ENCODE results near the gene SLC22A23.

Gene SLC22A23

DNA sequence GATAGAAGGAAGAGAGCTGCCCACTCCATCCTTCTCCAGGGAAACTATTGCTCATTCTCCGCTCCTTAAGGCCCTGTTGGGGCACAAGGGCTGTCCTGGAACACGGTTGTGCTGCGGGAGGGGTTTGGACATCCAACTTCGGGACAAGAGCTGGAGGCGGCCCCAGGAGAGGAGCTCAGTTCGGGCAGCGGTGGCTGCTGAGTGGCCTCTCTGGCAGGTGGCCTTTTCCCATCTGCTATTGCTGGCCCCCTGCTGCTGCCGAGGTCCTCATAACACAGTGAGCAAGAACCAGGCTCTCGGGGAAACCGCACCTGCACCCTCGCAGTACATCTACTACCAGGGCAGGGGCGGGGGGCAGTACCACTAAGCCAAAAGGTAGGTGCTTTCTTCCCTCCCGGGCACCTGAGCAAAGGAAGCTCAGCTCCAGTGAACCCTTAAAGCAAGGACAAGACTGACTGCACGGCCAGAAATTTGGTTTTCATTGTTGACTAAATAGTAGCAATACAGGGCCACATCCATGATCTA is 134.4 kb downstream of the SLC22A23 start:
- Histone ChIP-seq H3K4me1 (ENCODE audit: control insufficient read depth in 2 of 2, insufficient read depth in 2 of 2, low read length in 2 of 2) (no peaks in the 10 kb centered on the region), H3K27ac (ENCODE audit: low read depth in 2 of 2, low read length in 2 of 2) (no peak overlapping the region), H3K9me3 (ENCODE audit: control insufficient read depth in 2 of 2, low read length in 2 of 2) (no peaks in the 10 kb centered on the region), H3K36me3 (ENCODE audit: control insufficient read depth in 2 of 2, insufficient read depth in 2 of 2, low read length in 2 of 2) (peaks cover 33 to 38% of the 10 kb centered on the region in 2 donors), H3K27me3 (ENCODE audit: control insufficient read depth in 2 of 2, insufficient read depth in 2 of 2, low read length in 2 of 2) (no peaks in the 10 kb centered on the region), H3K4me3 (ENCODE audit: low read length in 2 of 2) (no peak overlapping the region), H3K9ac (ENCODE audit: low read depth in 1 of 2, low read length in 2 of 2) (no peak overlapping the region)

DNA sequence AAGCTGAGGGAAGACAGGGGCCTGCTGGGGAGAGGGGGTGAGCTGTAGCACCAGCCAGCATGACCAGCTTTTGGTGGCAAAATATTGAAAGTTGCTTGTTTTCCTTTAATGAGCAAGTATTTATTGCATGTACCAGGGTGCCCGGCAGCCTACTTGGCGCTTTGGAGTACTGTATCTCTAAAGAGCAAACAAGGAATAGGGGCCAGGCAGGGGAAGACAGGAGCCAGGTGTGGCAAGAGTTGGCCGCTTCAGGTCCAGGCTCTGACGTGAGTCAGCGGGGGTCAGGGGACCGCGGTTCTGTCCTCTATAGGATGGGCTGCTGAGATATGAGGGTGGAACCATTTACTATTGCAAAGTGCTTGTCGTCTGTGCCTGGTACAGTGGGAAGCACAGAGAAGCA is 135.0 kb downstream of the SLC22A23 start:
- Histone ChIP-seq H3K9ac (ENCODE audit: low read depth in 1 of 2, low read length in 2 of 2) (no peak overlapping the region), H3K36me3 (ENCODE audit: control insufficient read depth in 2 of 2, insufficient read depth in 2 of 2, low read length in 2 of 2) (peaks cover 36 to 40% of the 10 kb centered on the region in 2 donors), H3K4me1 (ENCODE audit: control insufficient read depth in 2 of 2, insufficient read depth in 2 of 2, low read length in 2 of 2) (no peaks in the 10 kb centered on the region), H3K4me3 (ENCODE audit: low read length in 2 of 2) (no peak overlapping the region), H3K27me3 (ENCODE audit: control insufficient read depth in 2 of 2, insufficient read depth in 2 of 2, low read length in 2 of 2) (no peaks in the 10 kb centered on the region), H3K27ac (ENCODE audit: low read depth in 2 of 2, low read length in 2 of 2) (no peak overlapping the region), H3K9me3 (ENCODE audit: control insufficient read depth in 2 of 2, low read length in 2 of 2) (no peaks in the 10 kb centered on the region)

DNA sequence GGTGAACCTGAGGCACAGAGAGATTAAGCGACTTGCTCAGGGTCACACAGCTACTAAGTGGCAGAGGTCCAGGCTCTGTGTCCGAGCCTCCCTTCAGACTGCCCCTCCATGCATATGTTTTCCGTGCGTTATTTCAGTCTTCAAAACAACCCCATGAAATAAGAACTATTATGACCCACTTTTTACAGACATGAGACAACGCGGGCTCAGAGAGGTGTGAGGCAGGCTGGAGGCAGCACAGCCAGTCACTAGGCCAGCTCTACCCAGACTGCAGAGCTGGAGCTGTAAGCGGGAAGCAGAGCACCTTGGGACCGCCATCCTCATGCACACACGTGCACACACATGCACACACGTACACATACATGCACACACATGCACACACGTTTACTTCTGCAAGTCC is 135.8 kb downstream of the SLC22A23 start:
- Histone ChIP-seq H3K9me3 (ENCODE audit: control insufficient read depth in 2 of 2, low read length in 2 of 2) (no peaks in the 10 kb centered on the region), H3K27ac (ENCODE audit: low read depth in 2 of 2, low read length in 2 of 2) (no peak overlapping the region), H3K4me3 (ENCODE audit: low read length in 2 of 2) (no peak overlapping the region), H3K27me3 (ENCODE audit: control insufficient read depth in 2 of 2, insufficient read depth in 2 of 2, low read length in 2 of 2) (no peaks in the 10 kb centered on the region), H3K36me3 (ENCODE audit: control insufficient read depth in 2 of 2, insufficient read depth in 2 of 2, low read length in 2 of 2) (peaks cover 39 to 44% of the 10 kb centered on the region in 2 donors), H3K4me1 (ENCODE audit: control insufficient read depth in 2 of 2, insufficient read depth in 2 of 2, low read length in 2 of 2) (no peaks in the 10 kb centered on the region), H3K9ac (ENCODE audit: low read depth in 1 of 2, low read length in 2 of 2) (no peak overlapping the region)

DNA sequence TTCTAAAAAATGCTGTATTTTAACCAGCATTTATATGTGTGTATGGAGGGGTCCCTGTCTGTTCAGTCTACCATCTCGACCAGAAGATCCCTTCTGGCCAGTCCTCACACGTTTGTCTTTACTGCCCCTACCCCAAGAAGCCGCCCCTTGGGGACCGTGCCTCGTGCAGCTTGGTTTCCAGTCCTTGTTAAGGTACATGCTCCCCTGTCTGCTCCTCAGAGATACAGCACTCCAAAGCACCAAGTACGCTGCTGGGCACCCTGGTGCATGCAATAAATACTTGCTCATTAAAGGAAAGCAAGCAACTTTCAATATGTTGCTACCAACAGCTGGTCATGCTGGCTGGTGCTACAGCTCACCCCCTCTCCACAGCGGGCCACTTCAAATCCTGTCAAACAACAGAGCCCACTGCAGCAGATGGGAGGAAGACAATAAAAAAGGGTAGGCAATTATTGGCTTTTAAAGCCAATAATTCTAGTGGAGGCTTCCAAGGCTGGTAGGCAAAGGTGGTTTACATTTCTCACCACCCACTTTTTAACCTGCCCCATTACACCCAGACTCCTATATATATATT is 136.5 kb downstream of the SLC22A23 start:
- H3K9me3 ChIP-seq (ENCODE audit: control insufficient read depth in 2 of 2, low read length in 2 of 2): no peaks in the 10 kb centered on the region
- no peaks in the 10 kb centered on the region for H3K4me1 ChIP-seq (ENCODE audit: control insufficient read depth in 2 of 2, insufficient read depth in 2 of 2, low read length in 2 of 2)
- H3K36me3 ChIP-seq (ENCODE audit: control insufficient read depth in 2 of 2, insufficient read depth in 2 of 2, low read length in 2 of 2): peaks cover 42 to 44% of the 10 kb centered on the region in 2 donors
- H3K4me3 ChIP-seq (ENCODE audit: low read length in 2 of 2): no peak overlapping the region
- H3K27me3 ChIP-seq (ENCODE audit: control insufficient read depth in 2 of 2, insufficient read depth in 2 of 2, low read length in 2 of 2): no peaks in the 10 kb centered on the region
- no peak overlapping the region for H3K9ac ChIP-seq (ENCODE audit: low read depth in 1 of 2, low read length in 2 of 2)
- H3K27ac ChIP-seq (ENCODE audit: low read depth in 2 of 2, low read length in 2 of 2): no peak overlapping the region

DNA sequence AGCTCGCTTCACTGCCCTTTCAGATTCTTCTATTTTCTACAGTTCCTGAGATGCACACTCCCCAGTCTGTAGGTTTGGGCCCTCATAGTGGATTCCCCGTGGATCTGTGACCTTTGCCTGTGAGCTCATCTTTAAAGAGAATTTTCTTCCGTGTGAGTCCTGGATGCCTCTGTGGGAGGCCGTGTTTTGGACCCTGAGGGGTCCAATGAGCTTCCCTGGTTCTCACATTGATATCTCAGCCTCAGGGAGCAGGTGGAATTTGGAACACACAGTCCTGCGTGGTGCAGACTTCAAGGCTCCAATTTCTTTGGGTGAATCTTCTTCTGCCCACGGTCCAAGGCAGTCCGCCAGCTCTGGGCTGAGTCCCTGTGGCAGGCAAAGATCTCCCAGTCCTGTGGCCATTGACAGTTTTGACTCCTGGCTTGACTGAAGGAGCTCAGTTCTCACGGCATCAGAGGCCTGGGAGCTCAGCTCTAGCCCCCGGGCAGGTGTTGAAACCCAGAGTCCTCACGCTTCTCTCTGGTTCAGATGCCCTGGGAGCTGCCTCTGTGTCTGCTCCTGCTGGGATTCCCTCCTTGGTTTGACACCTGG is 137.1 kb downstream of the SLC22A23 start:
- H3K36me3 ChIP-seq (ENCODE audit: control insufficient read depth in 2 of 2, insufficient read depth in 2 of 2, low read length in 2 of 2): peaks cover 46 to 49% of the 10 kb centered on the region in 2 donors

DNA sequence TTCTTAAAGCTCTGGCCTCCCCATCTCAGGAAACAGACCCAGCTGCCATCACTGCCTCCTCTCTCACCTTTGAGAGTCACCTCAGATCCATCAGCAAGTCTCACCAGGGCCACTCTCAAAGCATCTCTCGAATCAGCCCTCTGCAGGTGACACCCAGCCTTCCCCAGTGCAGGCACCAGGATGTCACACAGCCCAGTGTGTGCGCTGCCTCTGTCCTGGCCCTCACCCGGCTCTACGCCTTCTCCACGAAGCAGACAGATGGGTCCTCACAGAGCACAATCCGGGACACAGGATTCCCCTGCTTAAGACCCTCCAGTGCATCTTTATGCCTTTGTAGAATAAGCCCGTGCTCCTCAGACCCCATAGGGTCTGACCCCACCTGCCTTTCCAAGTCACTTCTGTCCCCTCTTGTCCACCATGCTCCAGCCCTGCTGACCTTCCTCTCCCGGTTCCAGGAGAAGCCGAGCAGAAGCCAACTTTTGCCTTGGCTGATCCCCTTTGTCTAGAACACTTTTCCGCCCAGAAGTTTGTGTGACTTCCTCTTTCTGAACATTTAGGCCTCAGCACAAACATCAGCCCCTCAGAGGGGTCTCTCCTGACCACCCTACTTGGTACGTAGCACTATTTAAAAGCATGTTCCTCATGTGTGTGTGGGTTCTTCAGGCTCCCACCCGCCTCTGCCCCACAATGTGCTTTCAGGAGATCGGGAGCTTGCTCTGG is 137.9 kb downstream of the SLC22A23 start:
- Histone ChIP-seq H3K36me3 (ENCODE audit: control insufficient read depth in 2 of 2, insufficient read depth in 2 of 2, low read length in 2 of 2) (peaks cover 45 to 50% of the 10 kb centered on the region in 2 donors), H3K9me3 (ENCODE audit: control insufficient read depth in 2 of 2, low read length in 2 of 2) (no peaks in the 10 kb centered on the region), H3K4me3 (ENCODE audit: low read length in 2 of 2) (no peak overlapping the region), H3K27me3 (ENCODE audit: control insufficient read depth in 2 of 2, insufficient read depth in 2 of 2, low read length in 2 of 2) (no peaks in the 10 kb centered on the region), H3K27ac (ENCODE audit: low read depth in 2 of 2, low read length in 2 of 2) (no peak overlapping the region), H3K9ac (ENCODE audit: low read depth in 1 of 2, low read length in 2 of 2) (no peak overlapping the region), H3K4me1 (ENCODE audit: control insufficient read depth in 2 of 2, insufficient read depth in 2 of 2, low read length in 2 of 2) (no peaks in the 10 kb centered on the region)

More for the DNA sequence above, 137.1 kb downstream of the SLC22A23 start:
- H3K9me3 ChIP-seq (ENCODE audit: control insufficient read depth in 2 of 2, low read length in 2 of 2): no peaks in the 10 kb centered on the region
- no peak overlapping the region for H3K27ac ChIP-seq (ENCODE audit: low read depth in 2 of 2, low read length in 2 of 2)
- no peaks in the 10 kb centered on the region for H3K4me1 ChIP-seq (ENCODE audit: control insufficient read depth in 2 of 2, insufficient read depth in 2 of 2, low read length in 2 of 2)
- H3K9ac ChIP-seq (ENCODE audit: low read depth in 1 of 2, low read length in 2 of 2): no peak overlapping the region
- no peak overlapping the region for H3K4me3 ChIP-seq (ENCODE audit: low read length in 2 of 2)
- no peaks in the 10 kb centered on the region for H3K27me3 ChIP-seq (ENCODE audit: control insufficient read depth in 2 of 2, insufficient read depth in 2 of 2, low read length in 2 of 2)

DNA sequence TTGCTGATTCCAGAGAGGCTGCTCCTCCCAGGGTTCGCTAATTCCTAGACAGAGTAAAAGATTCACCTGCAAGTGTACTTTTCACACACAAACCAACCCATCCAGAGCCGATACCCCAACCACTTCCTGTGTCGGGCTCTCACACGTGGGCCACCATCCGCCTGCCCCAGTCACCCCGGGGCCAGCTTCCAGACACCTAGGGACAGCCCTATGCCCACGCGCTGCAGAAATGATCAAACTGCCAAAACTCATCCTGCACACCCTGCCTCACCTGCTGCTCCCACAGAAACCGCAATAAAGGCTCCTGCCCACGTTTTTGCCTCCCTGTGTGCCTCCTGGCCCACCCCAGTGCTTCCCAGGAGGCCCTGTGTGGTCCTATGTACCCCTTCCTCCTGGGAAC is 138.6 kb downstream of the SLC22A23 start:
- Histone ChIP-seq H3K9ac (ENCODE audit: low read depth in 1 of 2, low read length in 2 of 2) (no peak overlapping the region), H3K27ac (ENCODE audit: low read depth in 2 of 2, low read length in 2 of 2) (no peak overlapping the region), H3K9me3 (ENCODE audit: control insufficient read depth in 2 of 2, low read length in 2 of 2) (no peaks in the 10 kb centered on the region), H3K4me1 (ENCODE audit: control insufficient read depth in 2 of 2, insufficient read depth in 2 of 2, low read length in 2 of 2) (no peaks in the 10 kb centered on the region), H3K27me3 (ENCODE audit: control insufficient read depth in 2 of 2, insufficient read depth in 2 of 2, low read length in 2 of 2) (no peaks in the 10 kb centered on the region), H3K4me3 (ENCODE audit: low read length in 2 of 2) (no peak overlapping the region), H3K36me3 (ENCODE audit: control insufficient read depth in 2 of 2, insufficient read depth in 2 of 2, low read length in 2 of 2) (peaks cover 40 to 47% of the 10 kb centered on the region in 2 donors)

DNA sequence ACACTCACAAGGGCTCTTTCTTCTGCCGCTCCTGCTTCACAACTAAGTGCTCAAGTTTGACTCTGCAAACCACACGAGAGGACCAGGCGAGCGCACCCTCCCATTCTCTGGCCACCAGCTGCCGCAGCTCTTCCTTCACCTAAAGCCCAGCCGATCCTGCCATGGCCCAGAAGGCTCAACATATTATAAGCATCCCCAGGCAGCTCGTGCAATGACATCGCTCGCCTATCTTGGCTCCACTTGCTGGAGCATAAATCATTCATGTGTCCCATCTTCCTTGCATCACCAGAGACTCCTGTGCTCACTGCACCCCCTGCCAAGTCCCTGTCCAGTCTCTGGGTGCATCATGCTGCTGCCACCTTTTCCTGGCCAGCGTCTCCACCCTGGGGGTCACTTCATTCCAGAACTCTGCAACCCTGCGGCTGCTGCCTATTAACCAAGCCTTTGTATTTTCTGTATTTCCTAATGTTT is 139.1 kb downstream of the SLC22A23 start:
- H3K9ac ChIP-seq (ENCODE audit: low read depth in 1 of 2, low read length in 2 of 2): no peak overlapping the region
- H3K4me3 ChIP-seq (ENCODE audit: low read length in 2 of 2): no peak overlapping the region
- H3K9me3 ChIP-seq (ENCODE audit: control insufficient read depth in 2 of 2, low read length in 2 of 2): no peaks in the 10 kb centered on the region
- H3K4me1 ChIP-seq (ENCODE audit: control insufficient read depth in 2 of 2, insufficient read depth in 2 of 2, low read length in 2 of 2): no peaks in the 10 kb centered on the region
- H3K27ac ChIP-seq (ENCODE audit: low read depth in 2 of 2, low read length in 2 of 2): no peak overlapping the region
- peaks cover 37 to 43% of the 10 kb centered on the region in 2 donors for H3K36me3 ChIP-seq (ENCODE audit: control insufficient read depth in 2 of 2, insufficient read depth in 2 of 2, low read length in 2 of 2)
- no peaks in the 10 kb centered on the region for H3K27me3 ChIP-seq (ENCODE audit: control insufficient read depth in 2 of 2, insufficient read depth in 2 of 2, low read length in 2 of 2)

DNA sequence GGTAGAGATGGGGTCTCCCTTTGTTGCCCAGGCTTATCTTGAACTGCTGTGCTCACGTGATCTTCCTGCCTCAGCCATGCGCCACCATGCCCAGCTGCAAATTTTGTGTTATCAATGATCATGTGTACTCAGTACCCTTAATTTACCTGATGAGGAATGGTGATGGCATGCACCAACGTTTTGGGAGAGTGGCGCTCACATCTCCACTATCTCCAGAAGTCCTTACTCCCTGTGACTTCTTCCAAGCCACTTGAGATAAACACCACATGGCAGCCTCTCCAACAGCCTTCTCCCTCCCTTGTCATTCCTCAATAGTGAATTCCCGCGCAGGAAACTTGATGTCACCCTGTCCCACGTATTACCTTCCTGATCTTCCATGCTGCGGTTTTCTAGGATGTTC is 140.0 kb downstream of the SLC22A23 start:
- Histone ChIP-seq H3K4me1 (ENCODE audit: control insufficient read depth in 2 of 2, insufficient read depth in 2 of 2, low read length in 2 of 2) (no peaks in the 10 kb centered on the region), H3K27ac (ENCODE audit: low read depth in 2 of 2, low read length in 2 of 2) (no peak overlapping the region), H3K9ac (ENCODE audit: low read depth in 1 of 2, low read length in 2 of 2) (no peak overlapping the region), H3K4me3 (ENCODE audit: low read length in 2 of 2) (no peak overlapping the region), H3K9me3 (ENCODE audit: control insufficient read depth in 2 of 2, low read length in 2 of 2) (no peaks in the 10 kb centered on the region), H3K27me3 (ENCODE audit: control insufficient read depth in 2 of 2, insufficient read depth in 2 of 2, low read length in 2 of 2) (no peaks in the 10 kb centered on the region), H3K36me3 (ENCODE audit: control insufficient read depth in 2 of 2, insufficient read depth in 2 of 2, low read length in 2 of 2) (peaks cover 32 to 37% of the 10 kb centered on the region in 2 donors)

DNA sequence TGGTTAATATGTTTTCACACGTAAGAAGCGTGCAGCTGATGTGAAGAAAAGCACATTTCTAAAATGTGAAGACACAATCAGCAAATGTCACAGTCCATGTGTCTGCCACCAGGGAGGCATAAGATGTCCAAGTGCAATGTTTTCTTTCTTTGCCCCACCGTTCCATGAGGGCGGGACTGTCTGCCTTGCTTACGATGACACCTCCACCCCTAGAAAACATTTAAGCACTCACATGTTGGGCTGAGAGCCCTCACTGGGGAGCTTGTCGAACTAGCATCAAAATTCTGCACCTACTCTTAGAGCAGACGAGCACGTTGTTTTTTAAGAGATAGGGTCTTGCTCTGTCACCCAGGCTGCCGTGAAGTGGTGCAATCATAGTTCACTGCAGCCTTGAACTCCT is 140.5 kb downstream of the SLC22A23 start:
- no peaks in the 10 kb centered on the region for H3K27me3 ChIP-seq (ENCODE audit: control insufficient read depth in 2 of 2, insufficient read depth in 2 of 2, low read length in 2 of 2)
- H3K4me1 ChIP-seq (ENCODE audit: control insufficient read depth in 2 of 2, insufficient read depth in 2 of 2, low read length in 2 of 2): no peaks in the 10 kb centered on the region
- H3K36me3 ChIP-seq (ENCODE audit: control insufficient read depth in 2 of 2, insufficient read depth in 2 of 2, low read length in 2 of 2): peaks cover 31 to 33% of the 10 kb centered on the region in 2 donors
- H3K4me3 ChIP-seq (ENCODE audit: low read length in 2 of 2): no peak overlapping the region
- H3K9me3 ChIP-seq (ENCODE audit: control insufficient read depth in 2 of 2, low read length in 2 of 2): no peaks in the 10 kb centered on the region
- H3K9ac ChIP-seq (ENCODE audit: low read depth in 1 of 2, low read length in 2 of 2): no peak overlapping the region
- H3K27ac ChIP-seq (ENCODE audit: low read depth in 2 of 2, low read length in 2 of 2): no peak overlapping the region

Data from mucosa of rectum (tissue), 2 donors.